ENCODE results near the gene ISLR2. TPM values are rescaled to one million over a fixed set of nuclear protein-coding genes. Genes with fewer than 3 reads are reported as not detected.

ISLR2 gene
- under 0.01 and 0.14 TPM in 2 replicates for total RNA-seq

GRCh38 chr15:74130155-74130848, at the start of gene ISLR2:
Gene ISLR2, plus strand, starts transcription at chr15:74130586. Its CDS starts 2,169 bp downstream, at chr15:74132755.

GRCh38 chr15:74082450-74082849, 47.9 kb upstream of the ISLR2 start, which contains the start of gene GOLGA6A:
Gene GOLGA6A, minus strand, starts transcription at chr15:74082550. Its CDS starts 41 bp downstream, at chr15:74082509.

GRCh38 chr15:74173380-74174218, 43.2 kb downstream of the ISLR2 start, which contains the start of gene ISLR:
Gene ISLR, plus strand, starts transcription at chr15:74173710. Its CDS starts 1,149 bp downstream, at chr15:74174859.

Other genes starting within 250 kb of the ISLR2 start
- 8.2 and 15.0 TPM in 2 replicates for gene LOXL1, start 204.1 kb upstream of the ISLR2 start, total RNA-seq
- gene STOML1, start 138.3 kb upstream of the ISLR2 start, total RNA-seq: 7.5 and 12.0 TPM in 2 replicates
- 8.5 and 80.2 TPM in 2 replicates for gene PML, start 135.9 kb upstream of the ISLR2 start, total RNA-seq
- gene GOLGA6A, start 48.0 kb upstream of the ISLR2 start, total RNA-seq: under 0.01 and 0.07 TPM in 2 replicates
- not detected in 2 replicates for gene ISLR, start 43.1 kb downstream of the ISLR2 start, total RNA-seq
- 0.34 and 3.5 TPM in 2 replicates for gene STRA6, start 72.2 kb downstream of the ISLR2 start, total RNA-seq
- 0.50 TPM in 1 of 2 replicates, not detected in the other for gene CCDC33, start 105.7 kb downstream of the ISLR2 start, total RNA-seq
- gene CYP11A1, start 237.1 kb downstream of the ISLR2 start, total RNA-seq: under 0.01 and 0.07 TPM in 2 replicates